Measurements from ENCODE around the gene LARGE1.

- TF ChIP-seq CTCF (IDR thresholded peaks at IDR 0.05) (no peak), POLR2A (IDR thresholded peaks at IDR 0.05) (no peak), POLR2AphosphoS5 (IDR thresholded peaks at IDR 0.05) (no peak)
These were observed 320.2 kb downstream of the LARGE1 start for GRCh38 chr22:33600113-33600512.
